ENCODE data around the gene CDC42EP1. TPM values are rescaled to one million over a fixed set of nuclear protein-coding genes. Genes with fewer than 3 reads are reported as not detected.
"Not testable (repeated sequence)": the region's sequence is repeated elsewhere in the genome, so short reads cannot be mapped to it uniquely, and the experiment has no call there.

CDC42EP1 gene
- total RNA-seq, 1 donor from 2014 or later: 2.1 TPM

DNA sequence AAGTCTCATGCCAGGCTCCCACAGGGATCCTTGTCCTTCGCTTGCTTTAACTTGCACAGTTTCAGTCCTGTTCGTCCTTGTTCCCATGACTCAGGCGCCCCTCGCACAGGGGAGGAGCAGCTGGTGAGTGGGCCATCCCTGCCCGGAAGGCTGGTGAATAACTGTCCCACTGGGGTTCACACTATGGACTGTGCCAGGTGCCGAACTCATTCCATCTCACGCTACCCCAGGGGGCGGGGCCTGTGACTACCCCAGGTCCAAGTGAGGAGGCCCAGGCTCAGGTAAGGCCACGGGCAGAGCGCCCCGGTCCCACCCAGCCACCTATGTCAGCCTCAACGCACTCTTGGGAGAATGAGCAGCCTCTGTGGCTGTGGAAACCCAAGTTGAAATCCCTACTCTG is 33.9 kb upstream of the CDC42EP1 start:
- TF ChIP-seq, protein P1, sequence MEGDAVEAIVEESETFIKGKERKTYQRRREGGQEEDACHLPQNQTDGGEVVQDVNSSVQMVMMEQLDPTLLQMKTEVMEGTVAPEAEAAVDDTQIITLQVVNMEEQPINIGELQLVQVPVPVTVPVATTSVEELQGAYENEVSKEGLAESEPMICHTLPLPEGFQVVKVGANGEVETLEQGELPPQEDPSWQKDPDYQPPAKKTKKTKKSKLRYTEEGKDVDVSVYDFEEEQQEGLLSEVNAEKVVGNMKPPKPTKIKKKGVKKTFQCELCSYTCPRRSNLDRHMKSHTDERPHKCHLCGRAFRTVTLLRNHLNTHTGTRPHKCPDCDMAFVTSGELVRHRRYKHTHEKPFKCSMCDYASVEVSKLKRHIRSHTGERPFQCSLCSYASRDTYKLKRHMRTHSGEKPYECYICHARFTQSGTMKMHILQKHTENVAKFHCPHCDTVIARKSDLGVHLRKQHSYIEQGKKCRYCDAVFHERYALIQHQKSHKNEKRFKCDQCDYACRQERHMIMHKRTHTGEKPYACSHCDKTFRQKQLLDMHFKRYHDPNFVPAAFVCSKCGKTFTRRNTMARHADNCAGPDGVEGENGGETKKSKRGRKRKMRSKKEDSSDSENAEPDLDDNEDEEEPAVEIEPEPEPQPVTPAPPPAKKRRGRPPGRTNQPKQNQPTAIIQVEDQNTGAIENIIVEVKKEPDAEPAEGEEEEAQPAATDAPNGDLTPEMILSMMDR (IDR thresholded peaks at IDR 0.05; ENCODE audit: partially characterized antibody, unreplicated experiment): no peak
- Mint-ChIP-seq H3K36me3 (ENCODE audit: unreplicated experiment) (no peaks in the 10 kb centered on the region), H3K9me3 (ENCODE audit: unreplicated experiment) (no peaks in the 10 kb centered on the region), H3K27ac (ENCODE audit: unreplicated experiment) (no peak overlapping the region), H3K27me3 (ENCODE audit: unreplicated experiment) (peaks cover under 1% of the 10 kb centered on the region), H3K4me3 (ENCODE audit: unreplicated experiment) (no peak overlapping the region), H3K4me1 (ENCODE audit: low read depth, unreplicated experiment) (peaks cover 2% of the 10 kb centered on the region)
- DNase-seq: no peak

DNA sequence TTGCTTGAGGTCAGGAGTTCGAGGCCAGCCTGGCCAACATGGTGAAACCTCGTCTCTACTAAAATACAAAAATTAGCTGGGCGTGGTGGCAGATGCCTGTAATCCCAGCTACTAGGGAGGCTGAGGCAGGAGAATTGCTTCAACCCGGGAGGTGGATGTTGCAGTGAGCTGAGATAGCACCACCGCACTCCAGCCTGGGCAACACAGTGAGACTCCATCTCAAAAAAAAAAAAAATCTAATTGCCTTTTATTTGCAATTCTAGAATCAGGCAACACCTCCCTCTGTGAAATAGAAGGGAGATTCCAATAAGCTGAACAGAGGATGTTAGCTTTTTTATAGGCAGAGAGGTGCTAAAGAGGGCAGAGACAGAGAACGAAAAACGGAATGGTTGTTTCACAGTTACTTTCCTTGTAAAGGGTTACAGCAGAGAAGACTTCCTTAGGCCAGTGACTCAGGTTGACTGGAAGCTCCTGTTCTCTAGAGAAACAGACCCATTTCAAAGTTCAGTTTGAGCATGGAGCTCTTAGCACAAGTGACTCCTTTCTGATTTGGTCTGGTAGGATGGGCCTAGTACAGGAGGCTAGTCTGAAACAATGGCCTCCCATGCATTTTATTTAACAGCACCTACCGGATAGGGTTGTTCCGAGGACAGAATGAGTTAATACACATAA is 33.1 kb upstream of the CDC42EP1 start:
- H3K36me3 Mint-ChIP-seq (ENCODE audit: unreplicated experiment); H3K4me3 Mint-ChIP-seq (ENCODE audit: unreplicated experiment); H3K27me3 Mint-ChIP-seq (ENCODE audit: unreplicated experiment); H3K27ac Mint-ChIP-seq (ENCODE audit: unreplicated experiment); H3K4me1 Mint-ChIP-seq (ENCODE audit: low read depth, unreplicated experiment); H3K9me3 Mint-ChIP-seq (ENCODE audit: unreplicated experiment); DNase-seq: not testable (repeated sequence)

DNA sequence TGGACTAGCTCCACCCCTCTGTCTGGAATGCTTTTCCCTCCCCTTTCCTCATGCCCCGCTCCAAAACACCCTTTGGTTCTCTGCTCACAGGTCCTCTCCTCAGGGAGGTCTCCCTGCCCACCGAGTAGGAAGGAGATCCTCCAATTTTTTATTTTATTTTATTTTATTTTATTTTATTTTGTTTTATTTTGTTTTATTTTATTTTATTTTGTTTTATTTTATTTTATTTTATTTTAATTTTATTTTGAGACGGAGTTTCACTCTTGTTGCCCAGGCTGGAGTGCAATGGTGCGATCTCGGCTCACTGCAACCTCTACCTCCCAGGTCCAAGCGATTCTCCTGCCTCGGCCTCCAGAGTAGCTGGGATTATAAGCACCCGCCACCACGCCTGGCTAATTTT is 32.3 kb upstream of the CDC42EP1 start:
- H3K27me3 Mint-ChIP-seq (ENCODE audit: unreplicated experiment); DNase-seq; H3K9me3 Mint-ChIP-seq (ENCODE audit: unreplicated experiment); H3K36me3 Mint-ChIP-seq (ENCODE audit: unreplicated experiment); H3K27ac Mint-ChIP-seq (ENCODE audit: unreplicated experiment); H3K4me1 Mint-ChIP-seq (ENCODE audit: low read depth, unreplicated experiment); H3K4me3 Mint-ChIP-seq (ENCODE audit: unreplicated experiment): not testable (repeated sequence)

DNA sequence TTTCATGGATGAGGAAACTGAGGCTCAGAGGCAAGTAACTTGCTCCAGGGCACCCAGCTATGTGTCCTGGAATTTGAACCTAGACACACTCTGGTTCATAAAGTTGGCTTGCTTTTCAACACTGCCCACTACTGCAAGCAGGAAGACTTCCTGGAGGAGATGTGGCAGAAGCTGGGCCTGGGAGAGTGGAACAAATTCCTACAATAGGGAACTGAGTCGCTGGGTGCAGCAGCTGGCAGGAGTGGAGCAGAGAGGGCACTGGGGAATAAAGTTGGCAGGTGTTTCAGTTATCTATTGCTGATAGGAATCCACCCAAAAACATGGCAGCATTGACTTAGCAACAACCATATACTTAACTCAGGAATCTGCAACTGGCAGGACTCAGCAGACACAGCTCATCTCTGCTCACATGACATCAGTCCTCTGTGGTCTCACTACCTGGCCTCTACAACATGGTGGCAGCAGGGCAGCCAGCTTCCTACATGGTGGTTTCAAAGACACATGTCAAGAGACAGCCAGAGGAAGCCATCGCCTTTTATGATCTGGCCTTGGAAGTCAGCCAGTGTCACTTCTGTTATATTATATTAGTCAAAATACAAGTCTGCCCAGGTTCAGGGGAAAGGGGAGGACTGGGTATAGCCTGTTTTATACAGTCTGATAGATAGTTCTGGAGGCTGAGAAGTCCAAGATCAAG is 30.5 kb upstream of the CDC42EP1 start:
- Mint-ChIP-seq H3K27ac (ENCODE audit: unreplicated experiment) (no peak overlapping the region), H3K36me3 (ENCODE audit: unreplicated experiment) (no peaks in the 10 kb centered on the region), H3K4me1 (ENCODE audit: low read depth, unreplicated experiment) (no peaks in the 10 kb centered on the region), H3K27me3 (ENCODE audit: unreplicated experiment) (peaks cover 2% of the 10 kb centered on the region), H3K4me3 (ENCODE audit: unreplicated experiment) (no peak overlapping the region), H3K9me3 (ENCODE audit: unreplicated experiment) (peaks cover 1% of the 10 kb centered on the region)
- TF ChIP-seq, protein P1 (IDR thresholded peaks at IDR 0.05; ENCODE audit: partially characterized antibody, unreplicated experiment): no peak
- no peak for DNase-seq

DNA sequence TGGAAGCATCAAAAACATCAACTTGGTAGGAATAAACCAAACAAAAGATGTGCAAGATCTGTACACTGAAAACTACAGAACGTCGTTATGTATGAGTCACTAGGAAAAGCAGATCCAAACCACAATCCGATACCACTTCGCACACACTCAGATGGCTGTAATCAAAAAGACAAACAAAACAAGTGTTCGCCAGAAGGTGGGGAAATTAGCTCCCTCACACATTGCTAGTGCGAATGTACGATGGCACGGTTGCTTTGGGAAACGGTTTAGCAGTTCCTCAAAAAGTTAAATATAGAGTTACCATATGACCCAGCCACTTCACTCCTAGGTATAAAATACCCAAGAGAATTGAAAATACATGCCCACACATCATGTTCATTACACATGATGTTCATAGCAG is 26.3 kb upstream of the CDC42EP1 start:
- peaks cover 1% of the 10 kb centered on the region for H3K9me3 Mint-ChIP-seq (ENCODE audit: unreplicated experiment)
- no peak for DNase-seq
- H3K27ac Mint-ChIP-seq (ENCODE audit: unreplicated experiment): no peak overlapping the region
- H3K27me3 Mint-ChIP-seq (ENCODE audit: unreplicated experiment): peaks cover 2% of the 10 kb centered on the region
- peaks cover 4% of the 10 kb centered on the region for H3K4me1 Mint-ChIP-seq (ENCODE audit: low read depth, unreplicated experiment)
- H3K36me3 Mint-ChIP-seq (ENCODE audit: unreplicated experiment): no peaks in the 10 kb centered on the region
- TF ChIP-seq, protein P1 (IDR thresholded peaks at IDR 0.05; ENCODE audit: partially characterized antibody, unreplicated experiment): no peak
- no peak overlapping the region for H3K4me3 Mint-ChIP-seq (ENCODE audit: unreplicated experiment)

DNA sequence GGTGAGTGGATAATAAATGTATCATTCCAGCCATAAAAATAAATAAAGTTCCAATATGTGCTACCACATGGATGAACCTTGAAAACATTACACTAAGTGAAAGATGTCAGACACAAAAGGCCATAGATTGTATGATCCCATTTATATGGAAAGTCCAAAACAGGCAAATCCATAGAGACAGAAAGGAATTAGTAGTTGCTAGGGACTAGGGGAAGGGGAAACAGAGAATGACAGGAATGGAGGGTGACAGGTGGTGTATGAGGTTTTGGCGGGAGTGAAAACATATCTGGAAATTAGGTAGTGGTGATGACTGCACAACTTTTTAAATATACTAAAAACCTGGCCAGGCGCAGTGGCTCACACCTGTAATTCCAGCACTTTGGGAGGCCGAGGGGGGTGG is 25.8 kb upstream of the CDC42EP1 start:
- no peak overlapping the region for H3K4me3 Mint-ChIP-seq (ENCODE audit: unreplicated experiment)
- H3K4me1 Mint-ChIP-seq (ENCODE audit: low read depth, unreplicated experiment): peaks cover 5% of the 10 kb centered on the region
- DNase-seq: no peak
- no peaks in the 10 kb centered on the region for H3K36me3 Mint-ChIP-seq (ENCODE audit: unreplicated experiment)
- peaks cover 1% of the 10 kb centered on the region for H3K9me3 Mint-ChIP-seq (ENCODE audit: unreplicated experiment)
- H3K27me3 Mint-ChIP-seq (ENCODE audit: unreplicated experiment): peaks cover 2% of the 10 kb centered on the region
- H3K27ac Mint-ChIP-seq (ENCODE audit: unreplicated experiment): no peak overlapping the region
- TF ChIP-seq, protein P1 (IDR thresholded peaks at IDR 0.05; ENCODE audit: partially characterized antibody, unreplicated experiment): no peak
